Fibroblast of skin of right quadriceps (primary cell): ENCODE measurements around the gene SH2D7.

Source experiments
- DNase-seq: peaks from one replicate; pipeline ENCODE4 v3.0.0-alpha.2; 2013

The SH2D7 gene

DNA sequence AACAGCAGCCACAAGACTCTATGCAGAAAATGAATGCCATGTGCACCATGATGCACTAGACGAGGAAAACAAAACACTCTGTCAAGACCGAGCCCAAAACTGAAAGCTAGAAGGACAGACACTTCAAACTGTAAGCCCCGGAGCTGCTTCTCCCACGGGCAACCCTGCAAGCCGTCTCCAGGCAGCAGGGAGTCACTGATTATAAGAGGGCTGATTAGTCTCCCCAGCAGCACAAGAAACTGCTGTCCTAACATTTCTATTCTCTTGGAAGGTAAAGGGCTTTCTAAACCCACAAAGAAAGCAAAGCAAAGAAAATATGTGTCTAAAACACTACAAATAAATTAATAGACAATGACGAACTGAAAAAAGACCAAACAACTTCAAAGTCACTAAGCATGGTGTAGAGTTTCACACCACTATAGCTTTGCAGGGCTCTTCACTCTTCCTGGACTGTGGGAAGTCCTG, 30.4 kb upstream of the SH2D7 start:
- DNase-seq = no peak

DNA sequence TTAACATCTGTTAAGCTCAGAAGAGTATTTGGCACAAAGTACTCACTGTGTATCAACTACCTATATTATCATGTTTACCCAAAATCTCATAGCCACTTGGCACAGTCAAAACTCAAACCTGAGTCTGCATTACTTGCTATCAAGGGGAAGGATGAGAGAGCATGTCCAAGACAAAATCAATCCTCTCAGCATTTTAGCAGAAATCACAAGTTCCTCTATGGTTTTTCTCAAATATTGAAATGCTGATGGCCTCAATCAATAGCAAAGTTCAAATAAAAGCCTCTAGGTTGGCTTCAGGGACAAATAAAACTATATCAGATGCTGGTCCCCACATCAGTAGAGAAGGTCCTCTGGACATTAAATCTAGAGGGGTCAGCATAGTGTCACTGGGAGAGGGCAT, 29.1 kb upstream of the SH2D7 start:
- DNase-seq = no peak

DNA sequence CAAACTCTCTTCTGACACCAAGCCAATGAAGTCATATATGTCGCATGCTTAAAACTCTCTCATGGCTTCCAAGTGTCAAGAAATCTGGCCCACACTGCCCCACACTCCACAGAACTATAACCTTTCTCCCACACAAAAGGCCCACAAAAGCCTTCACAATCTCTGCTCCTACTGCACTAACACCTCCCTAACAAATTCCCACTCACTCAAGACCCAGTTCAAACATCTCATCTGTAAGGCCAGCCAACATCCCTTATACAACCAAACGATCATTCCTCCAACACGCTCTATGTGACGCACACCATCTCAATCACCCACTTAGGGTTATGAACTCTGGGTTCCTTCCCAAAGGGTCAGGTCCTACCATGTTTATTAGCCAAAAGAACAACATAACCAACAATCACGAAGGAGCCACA, 28.4 kb upstream of the SH2D7 start:
- no peak for DNase-seq

DNA sequence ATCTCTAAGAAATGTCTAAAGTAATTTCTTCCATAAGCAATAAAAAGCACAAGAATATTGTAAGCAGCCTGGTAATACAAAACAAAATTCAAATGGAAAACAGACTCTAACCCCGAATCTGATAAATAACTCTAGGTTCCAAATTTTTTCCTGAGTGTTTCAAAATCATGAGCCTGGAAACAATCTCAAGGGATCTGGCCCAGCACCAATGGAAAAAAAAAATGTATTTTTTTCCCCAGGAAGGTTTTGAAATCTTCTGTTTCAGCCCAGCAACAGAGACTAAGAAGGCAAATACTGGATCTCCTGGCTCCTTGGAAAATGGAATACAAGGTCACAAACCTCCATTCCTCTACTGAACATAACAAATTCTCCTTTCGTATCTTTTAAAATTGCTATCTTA, 27.8 kb upstream of the SH2D7 start:
- DNase-seq = peak; percentile 59

DNA sequence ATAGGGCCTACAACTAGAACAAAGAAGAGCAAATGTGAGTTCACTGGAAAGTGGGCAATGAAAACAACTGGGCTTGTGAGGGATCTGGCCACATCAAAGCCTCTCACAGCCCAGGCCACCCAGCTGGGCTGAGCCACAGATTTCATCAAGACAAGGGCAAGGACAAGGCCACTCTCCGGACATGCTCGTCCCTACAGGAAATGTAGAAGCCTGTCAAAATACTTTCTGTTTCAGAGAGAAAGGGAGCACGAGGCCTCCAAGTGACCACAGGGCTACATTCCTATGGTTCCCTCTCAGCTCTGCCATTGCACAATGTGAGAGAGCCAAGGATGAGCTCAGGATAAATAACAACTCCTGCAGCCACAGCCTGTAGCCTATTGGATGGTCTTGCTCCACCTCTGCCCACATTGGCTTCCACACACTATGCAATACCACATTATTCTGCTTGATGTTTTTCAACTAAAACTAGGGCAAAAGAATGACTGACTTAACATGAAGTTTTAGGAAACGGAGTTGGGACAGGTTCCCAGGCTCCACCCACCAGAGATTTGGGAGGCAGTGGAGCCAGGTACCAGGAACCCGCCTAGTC, 27.0 kb upstream of the SH2D7 start:
- peak; percentile 97 for DNase-seq

DNA sequence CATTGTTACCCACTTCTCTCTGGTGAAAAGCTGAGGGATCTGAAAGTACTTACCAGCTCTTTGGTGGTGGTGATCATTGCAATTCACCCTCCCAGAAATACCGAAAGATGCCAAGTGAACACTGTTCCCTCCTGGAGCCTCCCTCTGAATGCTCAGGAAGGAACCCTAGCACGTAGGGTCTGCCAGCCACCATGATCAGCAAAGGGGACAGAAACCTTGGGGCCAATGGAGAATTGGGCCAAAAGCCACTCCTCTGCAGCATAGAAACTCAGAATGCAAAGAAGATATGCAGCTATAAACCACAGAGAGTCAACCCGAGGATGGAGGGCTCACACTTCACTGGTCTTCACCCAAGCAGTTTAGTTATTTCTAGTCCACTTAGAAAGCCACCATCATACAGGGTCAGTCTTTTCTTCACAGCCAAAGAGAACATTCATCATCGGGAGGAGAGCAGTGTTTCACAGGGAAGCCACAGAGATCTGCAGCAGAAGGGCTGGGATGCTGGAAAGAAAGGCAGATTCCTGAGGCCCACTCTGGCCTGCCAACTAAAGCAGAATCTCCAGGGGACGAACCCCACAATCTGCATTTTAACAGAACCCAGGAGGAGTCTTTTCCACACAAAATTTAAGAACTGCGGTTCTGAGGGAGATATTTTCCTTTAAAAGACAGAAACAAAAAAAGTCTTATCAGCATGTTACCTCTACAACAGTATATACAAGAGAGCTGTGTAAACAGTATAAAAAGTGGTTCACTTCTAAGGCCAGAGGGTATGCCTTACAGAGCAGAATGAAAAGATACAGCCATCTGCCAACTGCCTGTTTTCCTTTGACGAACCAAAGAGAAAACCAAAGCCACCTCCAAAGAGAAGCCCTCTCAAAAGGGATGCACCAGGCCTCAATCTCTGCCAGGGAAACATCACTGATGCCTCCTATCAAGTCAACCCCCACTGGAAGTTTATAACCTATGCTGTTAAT, 26.1 kb upstream of the SH2D7 start:
- no peak for DNase-seq

DNA sequence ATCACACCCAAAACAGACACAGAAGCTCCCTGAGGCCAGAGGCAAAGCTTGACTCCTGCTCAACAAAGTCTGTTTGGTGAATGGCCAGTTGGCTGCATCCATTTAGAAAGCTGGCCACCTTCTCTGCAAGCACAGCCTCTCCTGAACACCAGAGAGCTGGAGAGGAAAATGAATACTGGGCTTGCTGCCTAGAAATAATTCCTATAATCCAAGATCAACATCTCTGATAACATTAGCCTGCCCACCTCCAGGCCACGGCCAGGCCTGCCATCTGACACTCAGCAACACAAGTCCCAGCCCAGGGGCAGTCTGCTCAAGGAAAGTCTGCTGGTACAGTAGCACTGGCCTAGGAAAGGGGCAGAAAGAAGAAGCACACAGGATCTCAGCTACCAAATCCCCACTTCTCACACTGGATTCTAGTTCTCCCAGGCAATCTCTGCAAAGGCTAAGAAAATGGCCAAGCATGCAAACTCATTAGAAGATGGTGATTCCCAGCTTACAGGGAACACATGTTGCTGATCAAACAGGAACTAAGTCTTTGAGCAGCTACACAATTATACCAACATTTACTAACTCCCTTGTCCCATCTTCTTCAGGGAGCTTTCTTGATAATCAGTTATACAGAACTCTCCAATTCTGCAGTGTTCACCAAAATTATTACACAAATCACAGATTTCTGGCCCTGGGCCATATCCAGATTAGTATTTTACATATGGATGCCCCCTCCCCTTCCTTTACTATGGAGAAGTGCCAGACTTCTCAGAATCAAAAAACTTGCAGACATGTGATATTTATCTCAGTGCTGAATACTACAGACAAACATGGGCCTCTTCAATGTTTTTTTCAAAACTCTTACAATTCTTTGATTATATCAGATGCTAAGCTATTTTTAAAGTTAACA, 24.8 kb upstream of the SH2D7 start:
- no peak for DNase-seq

DNA sequence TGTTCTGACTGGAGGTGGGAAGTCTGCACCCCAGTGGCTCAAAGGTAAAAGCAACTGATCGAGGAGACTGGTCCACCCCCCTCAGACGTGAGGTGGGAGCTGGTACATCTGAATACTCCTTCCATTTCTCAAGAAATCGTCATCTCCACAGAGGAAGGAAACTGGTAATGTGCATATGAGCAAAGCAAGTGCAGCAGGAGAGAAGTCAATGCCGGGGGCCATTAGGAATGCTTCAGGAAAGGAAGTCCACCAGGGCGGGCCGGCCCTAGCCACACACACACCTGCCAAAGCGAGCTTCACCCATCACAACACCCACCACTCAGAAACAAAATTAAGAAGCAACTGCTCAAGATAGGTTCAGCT, 23.3 kb upstream of the SH2D7 start:
- no peak for DNase-seq

DNA sequence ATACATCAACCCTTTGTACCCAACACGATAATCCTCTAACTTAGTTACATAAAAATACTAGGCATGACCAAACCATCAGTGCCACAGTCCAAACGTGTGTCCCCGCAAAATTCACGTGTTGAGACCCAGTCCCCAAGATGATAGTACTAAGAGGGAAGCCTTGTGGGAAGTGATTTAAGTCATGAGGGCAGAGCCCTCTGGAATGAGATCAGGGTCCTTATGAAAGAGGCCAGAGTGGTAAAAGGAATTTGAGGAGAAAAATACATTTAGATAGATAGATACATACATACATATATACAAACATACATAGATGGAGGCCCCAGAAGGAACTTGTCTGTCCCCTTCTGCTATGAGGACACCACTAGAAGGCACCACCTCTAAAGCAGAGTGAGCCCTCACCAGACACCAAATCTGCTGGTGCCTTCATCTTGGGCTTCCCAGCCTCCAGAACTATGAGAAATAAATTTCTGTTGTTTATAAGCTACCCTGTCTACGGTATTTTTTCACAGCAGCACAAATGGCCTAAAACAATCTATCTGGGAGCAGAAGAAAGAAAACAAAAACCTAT, 22.8 kb upstream of the SH2D7 start:
- no peak for DNase-seq

DNA sequence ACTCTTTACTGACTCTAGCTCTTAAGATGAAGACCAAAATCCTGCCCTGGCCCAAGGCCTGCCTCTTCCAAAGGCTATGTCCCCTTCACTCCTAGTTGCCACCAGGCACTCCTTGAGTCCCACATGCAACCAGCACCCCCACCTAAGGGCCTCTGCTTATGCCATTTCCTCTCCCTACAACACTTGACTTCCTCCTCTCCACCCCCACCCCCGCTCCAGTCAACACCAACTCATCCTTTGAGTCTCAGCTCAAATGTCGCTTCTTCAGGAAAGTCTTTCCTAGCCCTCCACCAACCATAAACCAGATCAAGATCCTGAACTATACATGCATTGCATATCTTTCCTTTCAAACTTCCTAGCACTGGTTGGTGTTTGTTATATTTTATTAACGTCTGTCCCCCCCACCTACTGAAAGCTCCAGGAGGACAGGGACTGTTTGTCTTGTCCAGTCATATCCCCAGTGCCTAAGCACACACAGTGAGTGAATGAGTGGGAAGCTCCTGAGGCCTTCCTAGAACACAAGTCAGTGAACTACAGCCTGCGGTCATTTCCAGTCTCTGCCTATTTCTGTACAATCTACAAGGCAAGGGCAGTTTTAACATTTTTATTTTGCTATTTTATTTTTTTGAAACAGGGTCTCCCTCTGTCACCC, 22.2 kb upstream of the SH2D7 start:
- DNase-seq = no peak

DNA sequence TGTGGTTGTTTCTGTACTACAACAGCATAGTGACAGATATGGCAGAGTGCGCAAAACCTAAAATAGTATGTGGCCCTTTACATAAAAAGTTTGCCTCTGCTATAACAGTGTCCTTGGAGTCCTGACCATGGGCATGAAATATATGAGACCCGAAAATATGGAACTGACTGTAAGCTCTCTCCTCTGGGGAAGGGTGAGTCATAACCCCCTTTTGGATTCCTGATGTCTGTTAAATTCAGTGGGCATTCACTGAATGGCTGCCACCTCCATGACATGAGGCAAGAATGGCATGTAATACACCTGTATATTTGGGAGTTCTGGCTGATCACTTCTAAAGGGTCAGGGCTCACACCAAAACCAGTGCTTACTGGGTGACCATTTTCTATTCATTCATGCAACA, 21.0 kb upstream of the SH2D7 start:
- DNase-seq = no peak

DNA sequence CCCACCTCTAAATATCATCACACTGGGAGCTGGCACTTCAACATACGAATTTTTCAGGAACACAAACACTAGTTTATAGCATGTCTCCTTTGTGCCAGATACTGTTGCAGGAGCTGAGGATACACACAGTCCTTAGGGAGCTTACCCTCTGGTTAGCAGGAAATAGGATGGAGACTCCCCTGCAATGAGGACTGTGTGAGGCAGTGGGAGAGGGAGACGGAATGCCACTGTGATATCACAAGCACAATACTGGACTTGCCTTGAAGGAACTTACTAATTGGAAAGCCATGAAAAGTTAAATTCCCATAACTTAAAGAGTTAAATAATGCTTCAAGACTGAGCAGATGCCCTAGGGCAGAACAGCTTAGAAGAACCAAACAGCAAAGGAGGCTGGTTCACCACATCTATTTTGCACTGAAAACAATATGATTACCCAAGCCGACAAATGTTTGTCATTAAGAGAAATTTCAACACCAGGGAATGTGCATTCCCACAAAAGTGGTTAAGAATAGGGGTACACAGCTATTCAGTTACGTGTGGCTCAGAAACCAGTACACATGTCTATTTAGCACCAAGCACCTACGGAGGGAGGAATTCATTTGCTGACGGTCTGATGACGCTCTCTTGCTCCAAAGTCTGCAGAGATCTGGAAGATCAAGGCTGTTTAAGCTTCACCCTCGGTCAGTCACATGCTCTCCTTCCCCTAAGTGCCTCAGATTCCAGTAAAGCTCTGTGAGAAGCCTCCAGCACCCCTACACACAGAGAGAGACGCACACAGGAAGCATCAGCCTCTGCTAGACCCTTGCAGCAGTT, 20.1 kb upstream of the SH2D7 start:
- peak; percentile 83 for DNase-seq

DNA sequence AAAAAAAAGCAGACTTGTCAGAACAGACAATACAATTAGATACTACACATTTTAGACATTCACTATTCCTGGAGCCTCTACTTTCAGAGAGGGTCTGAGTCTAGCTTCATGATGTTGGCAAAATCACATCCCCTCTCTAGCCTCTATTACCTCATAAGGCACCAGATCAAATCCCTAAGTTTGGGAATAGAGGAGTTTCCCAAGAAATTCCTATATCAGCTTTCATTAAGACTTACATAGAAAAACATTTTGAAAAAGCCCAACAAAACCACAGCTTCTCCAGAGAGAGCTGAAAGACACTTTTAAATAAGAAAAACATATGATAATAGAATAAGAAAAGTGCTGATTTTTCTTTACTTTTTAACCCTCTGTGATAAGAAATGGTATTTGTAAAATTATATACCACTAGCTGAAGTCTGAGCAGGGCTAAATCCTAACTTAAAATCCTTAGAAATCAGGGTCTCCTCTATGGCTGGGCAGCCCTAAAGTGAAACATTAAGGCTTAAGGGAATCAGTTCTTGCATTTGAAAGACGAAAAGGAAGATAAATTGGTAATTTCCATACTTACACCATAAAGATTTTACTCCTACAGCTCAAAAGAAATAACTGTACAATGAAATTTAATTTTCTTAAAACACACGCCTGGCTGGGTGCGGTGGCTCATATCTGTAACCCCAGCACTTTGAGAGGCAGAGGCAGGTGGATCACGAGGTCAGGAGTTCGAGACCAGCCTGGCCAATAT, 19.1 kb upstream of the SH2D7 start:
- DNase-seq = no peak

DNA sequence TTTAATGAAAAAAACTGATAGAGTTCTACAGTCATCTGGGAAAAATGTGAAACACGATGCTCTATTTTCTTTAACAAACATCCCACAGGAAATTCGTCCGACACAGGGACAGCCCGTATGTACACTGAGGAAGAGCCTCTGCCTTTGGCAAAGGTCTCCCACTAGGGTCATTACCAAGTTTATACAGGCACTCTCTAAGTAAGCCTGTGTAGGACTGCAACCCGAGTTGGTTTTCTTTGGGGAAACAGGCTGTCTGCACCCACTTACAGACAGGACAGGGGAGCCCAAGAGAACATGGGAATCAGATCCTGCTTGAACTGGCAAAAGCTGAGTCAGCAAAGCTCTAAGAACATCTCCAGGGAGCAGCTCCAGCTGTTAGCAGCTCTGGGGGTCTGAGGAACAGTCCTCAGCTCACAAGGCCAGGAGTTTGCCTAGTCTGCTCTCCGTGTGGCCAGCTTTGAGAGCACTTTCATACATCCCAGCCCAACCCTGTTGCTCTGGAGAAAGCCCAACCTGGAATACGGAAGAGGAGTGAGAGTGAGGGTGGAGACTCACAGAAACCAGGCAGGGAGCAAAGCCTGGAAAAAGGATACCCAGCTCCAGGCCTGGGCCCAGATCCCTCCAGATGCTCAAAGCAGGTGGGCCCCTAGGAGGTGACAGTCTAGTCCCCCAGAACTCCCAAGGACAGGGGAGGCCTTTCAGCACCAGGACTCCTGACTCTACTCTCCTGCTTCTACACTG, 16.7 kb upstream of the SH2D7 start:
- peak; percentile 91 for DNase-seq

DNA sequence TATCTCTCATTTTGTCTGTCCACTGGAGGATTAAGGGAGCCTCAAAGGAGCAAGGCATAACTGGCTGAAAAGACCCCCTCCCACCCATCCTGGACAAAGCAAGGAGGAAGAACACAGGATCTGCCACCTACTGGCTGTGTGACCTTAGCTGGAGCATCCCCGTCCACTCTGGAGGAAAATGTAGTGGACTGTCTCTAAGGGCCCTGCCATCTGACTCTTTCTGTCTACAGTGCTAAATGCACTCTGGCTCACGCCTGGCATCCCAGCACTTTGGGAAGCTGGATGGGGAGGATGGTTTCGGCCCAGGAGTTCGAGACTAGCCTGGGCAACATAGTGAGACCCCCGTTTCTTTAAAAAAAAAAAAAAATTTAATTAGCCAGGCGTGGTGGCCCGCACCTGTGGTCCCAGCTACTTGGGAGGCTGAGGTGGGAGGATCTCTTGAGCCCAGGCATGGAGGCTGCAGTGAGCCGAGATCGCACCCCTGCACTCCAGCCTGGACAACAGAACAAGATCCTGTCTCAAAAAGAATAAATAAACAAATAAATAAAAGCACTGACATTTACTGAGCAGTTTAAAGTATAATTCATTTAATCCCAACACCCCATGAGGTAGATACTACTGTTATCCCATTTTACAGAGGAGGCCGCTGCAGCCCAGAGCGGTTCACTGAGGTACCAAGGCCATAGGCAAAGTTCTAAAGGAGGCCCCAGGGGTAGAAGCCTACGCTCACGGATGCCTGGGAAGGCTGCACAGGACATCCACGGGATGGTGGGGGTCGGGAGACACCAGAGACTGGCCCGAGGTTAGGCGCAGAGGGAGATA, 15.9 kb upstream of the SH2D7 start:
- DNase-seq = no peak

DNA sequence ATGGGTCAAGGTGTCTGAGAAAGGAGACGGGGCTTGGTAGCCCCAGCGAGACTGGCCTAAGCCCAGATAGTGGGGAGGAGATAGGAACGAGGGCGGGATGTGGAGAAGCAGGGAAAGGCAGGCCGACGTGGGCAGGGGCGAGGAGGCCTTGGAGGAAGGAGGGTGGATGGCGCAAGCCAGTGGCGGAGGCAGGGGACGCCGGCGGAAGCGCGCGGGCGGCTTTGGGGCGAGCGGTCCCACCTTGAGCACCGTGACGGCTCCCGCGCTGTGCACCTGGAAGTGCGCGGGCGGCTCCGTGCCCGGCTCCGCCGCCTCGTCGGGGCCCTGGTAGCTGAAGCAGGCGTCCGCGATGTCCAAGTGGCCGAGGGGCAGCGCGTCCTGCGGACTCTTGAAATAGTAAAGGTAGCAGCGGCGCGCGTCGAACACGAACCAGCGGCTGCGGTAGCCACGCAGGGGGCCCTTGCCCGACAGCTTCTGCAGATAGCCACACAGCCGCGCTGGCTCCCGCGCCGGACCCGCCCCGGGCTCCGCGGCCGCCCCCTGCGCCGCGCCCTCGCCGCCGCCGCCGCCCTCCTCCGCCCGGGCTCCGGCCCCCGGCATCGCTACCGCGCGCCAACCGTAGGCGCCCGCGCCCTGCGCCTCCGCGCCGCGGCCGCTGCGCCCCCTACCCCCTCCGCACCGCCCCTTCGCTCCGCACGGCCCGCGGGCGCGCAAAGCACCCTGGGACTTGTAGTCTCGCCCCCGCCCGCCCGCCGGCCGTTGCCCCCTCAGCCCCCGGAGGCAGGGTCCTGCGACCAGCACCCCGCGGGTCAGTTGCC, 15.1 kb upstream of the SH2D7 start, which contains the start of gene TBC1D2B:
TSS of gene TBC1D2B (minus strand) at position 659 of the 818 bp plus-strand sequence. CDS start at position 600, 59 bp downstream.
- peak; percentile 59 for DNase-seq

DNA sequence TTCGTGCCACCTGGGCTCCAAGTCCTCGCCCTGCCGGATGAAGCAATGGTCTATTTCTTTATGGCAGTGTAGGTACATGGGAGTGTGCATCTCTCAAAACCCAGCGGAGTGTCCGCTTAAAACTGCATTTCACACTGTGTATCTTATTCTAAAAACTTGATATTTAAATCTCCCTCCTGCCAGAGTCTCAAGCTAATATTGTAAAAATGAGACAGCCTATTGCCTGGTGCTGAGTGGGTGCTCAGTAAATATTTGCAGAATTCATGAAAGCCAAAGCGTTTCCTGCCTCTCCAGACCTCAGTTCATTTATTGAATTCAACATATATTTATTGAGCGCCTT, 14.5 kb upstream of the SH2D7 start:
- DNase-seq = no peak
